Mucosa of stomach (tissue), 1 donor: ENCODE measurements around the gene RPS19BP1.

Experiments
- H3K27me3 ChIP-seq: one replicate; pipeline ENCODE4 v1.7.0; 2013; ENCODE audit warnings: mild to moderate bottlenecking, low read length; ENCODE audit not compliant: control insufficient read depth, insufficient read depth
- H3K36me3 ChIP-seq: one replicate; pipeline ENCODE4 v1.7.0; 2013; ENCODE audit warnings: low read length; ENCODE audit not compliant: control insufficient read depth, insufficient read depth
- H3K4me1 ChIP-seq: one replicate; pipeline ENCODE4 v1.7.0; 2013; ENCODE audit warnings: mild to moderate bottlenecking, low read length; ENCODE audit not compliant: control insufficient read depth, insufficient read depth
- H3K4me3 ChIP-seq: one replicate; pipeline ENCODE4 v1.7.0; 2013; ENCODE audit warnings: low read length
- H3K9ac ChIP-seq: one replicate; pipeline ENCODE4 v1.7.0; 2013; ENCODE audit warnings: mild to moderate bottlenecking, low read length, moderate library complexity
- H3K9me3 ChIP-seq: one replicate; pipeline ENCODE4 v1.7.0; 2013; ENCODE audit warnings: mild to moderate bottlenecking, low read length, moderate library complexity; ENCODE audit not compliant: control insufficient read depth
- donor health status: Pancreatic carcinoma.

The RPS19BP1 gene

GRCh38 chr22:39489094-39490068, 43.2 kb downstream of the RPS19BP1 start:
- Histone ChIP-seq H3K27me3 (no peaks in the 10 kb centered on the region), H3K4me3 (no peak overlapping the region), H3K9ac (no peak overlapping the region), H3K4me1 (peaks cover 10% of the 10 kb centered on the region), H3K9me3 (no peaks in the 10 kb centered on the region), H3K36me3 (no peaks in the 10 kb centered on the region)

GRCh38 chr22:39488563-39489083, 43.9 kb downstream of the RPS19BP1 start:
- no peaks in the 10 kb centered on the region for H3K27me3 ChIP-seq
- no peaks in the 10 kb centered on the region for H3K9me3 ChIP-seq
- H3K36me3 ChIP-seq: no peaks in the 10 kb centered on the region
- H3K4me3 ChIP-seq: no peak overlapping the region
- H3K4me1 ChIP-seq: peaks cover 10% of the 10 kb centered on the region
- no peak overlapping the region for H3K9ac ChIP-seq

- Histone ChIP-seq H3K4me3 (no peak overlapping the region), H3K4me1 (peaks cover 10% of the 10 kb centered on the region), H3K9me3 (no peaks in the 10 kb centered on the region), H3K27me3 (no peaks in the 10 kb centered on the region), H3K9ac (no peak overlapping the region), H3K36me3 (no peaks in the 10 kb centered on the region)
Observed at GRCh38 chr22:39487826-39488520, 44.6 kb downstream of the RPS19BP1 start.

- H3K36me3 ChIP-seq: no peaks in the 10 kb centered on the region
- no peak overlapping the region for H3K9ac ChIP-seq
- no peak overlapping the region for H3K4me3 ChIP-seq
- no peaks in the 10 kb centered on the region for H3K27me3 ChIP-seq
- H3K4me1 ChIP-seq: peaks cover 10% of the 10 kb centered on the region
- no peaks in the 10 kb centered on the region for H3K9me3 ChIP-seq
Observed at GRCh38 chr22:39486951-39487825, 45.4 kb downstream of the RPS19BP1 start.

- peaks cover 10% of the 10 kb centered on the region for H3K4me1 ChIP-seq
- H3K9ac ChIP-seq: no peak overlapping the region
- H3K36me3 ChIP-seq: peaks cover 2% of the 10 kb centered on the region
- no peaks in the 10 kb centered on the region for H3K27me3 ChIP-seq
- H3K9me3 ChIP-seq: no peaks in the 10 kb centered on the region
- H3K4me3 ChIP-seq: no peak overlapping the region
Observed at GRCh38 chr22:39482768-39483167, 49.8 kb downstream of the RPS19BP1 start.

- Histone ChIP-seq H3K36me3 (peaks cover 6% of the 10 kb centered on the region), H3K9ac (no peak overlapping the region), H3K27me3 (no peaks in the 10 kb centered on the region), H3K4me1 (peaks cover 11% of the 10 kb centered on the region), H3K4me3 (no peak overlapping the region), H3K9me3 (no peaks in the 10 kb centered on the region)
Observed at GRCh38 chr22:39481595-39481994, 51.0 kb downstream of the RPS19BP1 start.

GRCh38 chr22:39481054-39481453, 51.5 kb downstream of the RPS19BP1 start:
- Histone ChIP-seq H3K4me1 (peaks cover 14% of the 10 kb centered on the region), H3K9me3 (no peaks in the 10 kb centered on the region), H3K9ac (no peak overlapping the region), H3K27me3 (no peaks in the 10 kb centered on the region), H3K4me3 (no peak overlapping the region), H3K36me3 (peaks cover 6% of the 10 kb centered on the region)

- Histone ChIP-seq H3K27me3 (no peaks in the 10 kb centered on the region), H3K4me1 (peaks cover 19% of the 10 kb centered on the region), H3K36me3 (peaks cover 6% of the 10 kb centered on the region), H3K9me3 (no peaks in the 10 kb centered on the region), H3K4me3 (no peak overlapping the region), H3K9ac (no peak overlapping the region)
Observed at GRCh38 chr22:39480557-39480956, 52.0 kb downstream of the RPS19BP1 start.

- no peak overlapping the region for H3K9ac ChIP-seq
- peaks cover 6% of the 10 kb centered on the region for H3K36me3 ChIP-seq
Observed at GRCh38 chr22:39479254-39479653, 53.3 kb downstream of the RPS19BP1 start.

More at GRCh38 chr22:39479254-39479653, 53.3 kb downstream of the RPS19BP1 start:
- no peak overlapping the region for H3K4me3 ChIP-seq
- no peaks in the 10 kb centered on the region for H3K27me3 ChIP-seq
- no peaks in the 10 kb centered on the region for H3K9me3 ChIP-seq
- H3K4me1 ChIP-seq: peaks cover 32% of the 10 kb centered on the region
